AG04449 (cell line): Measurements from ENCODE around the gene PPARD.

Experiments used
- CTCF ChIA-PET: fragments of 350-600 bp; formaldehyde crosslinking; extraction: SDS; loops from one replicate; lab custom pipeline; 2021; ENCODE audit warnings: antibody characterized with exemption; lab: Yijun Ruan, JAX
- POLR2A ChIA-PET: fragments of 400-600, 350-600 bp; formaldehyde crosslinking; extraction: SDS; loops from one replicate; lab custom pipeline; 2020; ENCODE audit warnings: antibody characterized with exemption, inconsistent platforms; lab: Yijun Ruan, JAX
- DNase-seq: peaks from one replicate; pipeline ENCODE4 v3.0.0-alpha.2; 2010; ENCODE audit warnings: low read depth, low spot score
- H3K4me3 ChIP-seq: 2 replicates; pipeline ENCODE4 v1.5.1; 2011; ENCODE audit warnings: low read depth, mild to moderate bottlenecking, control low read depth, low read length
- CTCF ChIP-seq: IDR thresholded peaks from one replicate; pipeline ENCODE4 v1.5.1; 2011; ENCODE audit warnings: mild to moderate bottlenecking, moderate library complexity, low read length, control low read depth, inconsistent platforms; ENCODE audit not compliant: insufficient read depth; ENCODE audit errors: missing control alignments

Gene PPARD

GRCh38 chr6:35352735-35353134, 10.4 kb downstream of the PPARD start:
- ChIA-PET POLR2A (no interaction called here), CTCF (interaction anchor here (1.4 to 3.6 kb wide), 3 partner anchors 10 to 100 kb away, joined by 3 to 17 read pairs (median 12); partner anchors contain the start of gene PPARD)
- TF ChIP-seq CTCF = no peak
- DNase-seq = no peak
- H3K4me3 ChIP-seq = no peak overlapping the region

- ChIA-PET POLR2A (interaction anchor here (0.6 to 1.0 kb wide), 2 partner anchors 11 to 116 kb away, joined by 3 to 5 read pairs; no protein-coding TSS in a partner anchor), CTCF (interaction anchor here (0.8 to 3.2 kb wide), 3 partner anchors 14 to 95 kb away, joined by 3 to 22 read pairs (median 3); no protein-coding TSS in a partner anchor)
- DNase-seq = no peak
- H3K4me3 ChIP-seq = no peak overlapping the region
- TF ChIP-seq CTCF = no peak
These were observed 12.2 kb downstream of the PPARD start for GRCh38 chr6:35354361-35355135.

GRCh38 chr6:35356391-35356790, 14.0 kb downstream of the PPARD start:
- POLR2A ChIA-PET = no interaction called here
- CTCF ChIA-PET = interaction anchor here (0.6 to 6.7 kb wide), 8 partner anchors 8 to 111 kb away, joined by 3 to 41 read pairs (median 6); partner anchors contain the start of gene PPARD
- TF ChIP-seq CTCF = no peak
- no peak for DNase-seq
- no peak overlapping the region for H3K4me3 ChIP-seq

- CTCF ChIA-PET = interaction anchor here (1.3 to 6.7 kb wide), 3 partner anchors 10 to 15 kb away, joined by 5 to 41 read pairs (median 6); partner anchors contain the start of gene PPARD
- no peak for DNase-seq
- no peak overlapping the region for H3K4me3 ChIP-seq
- POLR2A ChIA-PET = no interaction called here
- no peak for TF ChIP-seq CTCF
These were observed 15.3 kb downstream of the PPARD start for GRCh38 chr6:35357677-35358076.

GRCh38 chr6:35358086-35358485, 15.7 kb downstream of the PPARD start:
- ChIA-PET CTCF (interaction anchor here (1.1 to 6.7 kb wide), 2 partner anchors 15 to 110 kb away, joined by 3 to 41 read pairs; partner anchors contain the start of genes PPARD and RPL10A), POLR2A (no interaction called here)
- TF ChIP-seq CTCF = no peak
- no peak for DNase-seq
- H3K4me3 ChIP-seq = no peak overlapping the region

GRCh38 chr6:35359346-35359743, 17.0 kb downstream of the PPARD start:
- H3K4me3 ChIP-seq = no peak overlapping the region
- no peak for TF ChIP-seq CTCF
- CTCF ChIA-PET = interaction anchor here (1.8 to 6.7 kb wide), 3 partner anchors 17 to 108 kb away, joined by 9 to 41 read pairs (median 10); partner anchors contain the start of genes PPARD and RPL10A
- POLR2A ChIA-PET = no interaction called here
- DNase-seq = no peak
